OCI-LY7 (cell line): ENCODE results near the gene TNFAIP8. TPM values are rescaled to one million over a fixed set of nuclear protein-coding genes. Genes with fewer than 3 reads are reported as not detected.

Experiments
- Bru-seq: library from RNA; stranded (reverse); fragments of 400-500 nt; gene quantifications from one replicate; lab custom pipeline; 2021; lab: Mats Ljungman, UMichigan
- BruChase-seq, 2 experiments: library from RNA; stranded (reverse); fragments of 400-500 nt; gene quantifications; one replicate each; lab custom pipeline; 2021; lab: Mats Ljungman, UMichigan
- BruUV-seq: library from RNA; stranded (reverse); fragments of 400-500 nt; replicated peaks from 2 replicates; lab custom pipeline; 2021; lab: Mats Ljungman, UMichigan
- CTCF ChIA-PET: fragments of 300-600 bp; sonication (Branson Sonifier 250); formaldehyde crosslinking; loops from one replicate; lab custom pipeline; 2022; ENCODE audit warnings: antibody characterized with exemption; ENCODE audit not compliant: unreplicated experiment; lab: Charles Lee
- POLR2A ChIA-PET: fragments of 300-600 bp; sonication (Branson Sonifier 250); formaldehyde crosslinking; loops from one replicate; lab custom pipeline; 2022; ENCODE audit warnings: antibody characterized with exemption; lab: Charles Lee
- DNase-seq: peaks from one replicate; pipeline ENCODE4 v3.0.0-alpha.2; 2015; ENCODE audit warnings: low spot score
- H2AFZ ChIP-seq: fragments of 200-600 bp; sonication (generic), shearing (Covaris generic); 2 replicates; pipeline ENCODE4 v1.6.1; 2014; ENCODE audit warnings: mild to moderate bottlenecking, antibody characterized with exemption, low read length, moderate library complexity
- H3K27ac ChIP-seq: fragments of 200-600 bp; sonication (generic); 2 replicates; pipeline ENCODE4 v1.5.1; 2014; ENCODE audit warnings: mixed run types, low read depth, mild to moderate bottlenecking, moderate library complexity, low read length, inconsistent platforms; ENCODE audit not compliant: poor library complexity, severe bottlenecking
- H3K36me3 ChIP-seq: fragments of 200-600 bp; sonication (generic); 2 replicates; pipeline ENCODE4 v1.6.1; 2014; ENCODE audit warnings: mild to moderate bottlenecking, antibody characterized with exemption, low read length, moderate library complexity, mixed read lengths; ENCODE audit not compliant: insufficient read depth
- H3K4me1 ChIP-seq: fragments of 200-600 bp; sonication (generic); 2 replicates; pipeline ENCODE4 v1.5.1; 2014; ENCODE audit warnings: mild to moderate bottlenecking, low read length; ENCODE audit not compliant: insufficient read depth, poor library complexity, severe bottlenecking
- H3K4me2 ChIP-seq: fragments of 200-600 bp; sonication (generic); 2 replicates; pipeline ENCODE4 v1.6.1; 2014; ENCODE audit warnings: mild to moderate bottlenecking, low read length
- H3K4me3 ChIP-seq: fragments of 200-600 bp; sonication (generic); 2 replicates; pipeline ENCODE4 v1.5.1; 2014; ENCODE audit warnings: mild to moderate bottlenecking, low read depth, low read length; ENCODE audit not compliant: poor library complexity, severe bottlenecking
- H3K79me2 ChIP-seq: fragments of 200-600 bp; sonication (generic); 2 replicates; pipeline ENCODE4 v1.6.1; 2016; ENCODE audit warnings: low read depth, mild to moderate bottlenecking, low read length, moderate library complexity, mixed read lengths; ENCODE audit not compliant: insufficient read depth
- H3K9me2 ChIP-seq: fragments of 200-600 bp; sonication (generic); 2 replicates; pipeline ENCODE4 v1.6.1; 2016; ENCODE audit warnings: mild to moderate bottlenecking, low read length, mixed read lengths; ENCODE audit not compliant: insufficient read depth
- H3K9me3 ChIP-seq: fragments of 200-600 bp; sonication (generic); 2 replicates; pipeline ENCODE4 v1.6.1; 2014; ENCODE audit warnings: mild to moderate bottlenecking, mixed run types, low read length, mixed read lengths
- H4K20me1 ChIP-seq: fragments of 200-600 bp; sonication (generic); 2 replicates; pipeline ENCODE4 v1.6.1; 2014; ENCODE audit warnings: mild to moderate bottlenecking, antibody characterized with exemption, low read length, moderate library complexity, mixed read lengths; ENCODE audit not compliant: insufficient read depth
- EZH2phosphoT487 ChIP-seq: fragments of 200-600 bp; sonication (generic); IDR thresholded peaks from 2 replicates; pipeline ENCODE4 v1.6.1; 2018; ENCODE audit warnings: low read depth, borderline replicate concordance, mild to moderate bottlenecking, mixed run types, antibody characterized with exemption, low read length, moderate library complexity, mixed read lengths
- intact Hi-C: fragments of 100-400 bp; cut with micrococcal nuclease; formaldehyde crosslinking; loops from one replicate; pipeline ENCODE4 v1.10.0; 2022; ENCODE audit not compliant: unreplicated experiment
- long read RNA-seq: library from polyadenylated mRNA; stranded (forward); transcript quantifications from one replicate; pipeline ENCODE4 v2.0.0, GENCODE V29; 2022
- total RNA-seq, 2 experiments: library from RNA; depleted of rRNA in 1 of 2; stranded (reverse); fragments of >200 nt in 1 of 2; shearing (Covaris generic) in 1 of 2; gene quantifications; 2 replicates each; pipeline ENCODE4 v1.2.3, GENCODE V29; 2014 to 2022
- TF ChIP-seq, protein P1 (sequence below): fragments of 200-600 bp; sonication (generic); conservative IDR thresholded peaks from 2 replicates; pipeline ENCODE4 v1.5.1; 2014; ENCODE audit warnings: mild to moderate bottlenecking, antibody characterized with exemption, low read length, moderate library complexity, mixed read lengths

Gene TNFAIP8
- total RNA-seq (2014; rRNA removed; shearing (Covaris generic)) (92.9 and 95.1 TPM in 2 replicates), total RNA-seq (2022) (75.4 and 94.5 TPM in 2 replicates), Bru-seq, nascent RNA (percentile 95 among the genes with signal in this experiment), BruChase-seq, experiment 1, labeled RNA remaining after a 6-hour chase (percentile 93 among the genes with signal in this experiment), BruChase-seq, experiment 2, labeled RNA remaining after a 2-hour chase (percentile 88 among the genes with signal in this experiment)
- long read RNA-seq, full-length matches to known transcripts, result 88 of 112 reads
- long read RNA-seq, partial matches to known transcripts, result 10 of 112 reads
- long read RNA-seq, other reads (novel, unspliced or antisense), result 14 of 112 reads

DNA sequence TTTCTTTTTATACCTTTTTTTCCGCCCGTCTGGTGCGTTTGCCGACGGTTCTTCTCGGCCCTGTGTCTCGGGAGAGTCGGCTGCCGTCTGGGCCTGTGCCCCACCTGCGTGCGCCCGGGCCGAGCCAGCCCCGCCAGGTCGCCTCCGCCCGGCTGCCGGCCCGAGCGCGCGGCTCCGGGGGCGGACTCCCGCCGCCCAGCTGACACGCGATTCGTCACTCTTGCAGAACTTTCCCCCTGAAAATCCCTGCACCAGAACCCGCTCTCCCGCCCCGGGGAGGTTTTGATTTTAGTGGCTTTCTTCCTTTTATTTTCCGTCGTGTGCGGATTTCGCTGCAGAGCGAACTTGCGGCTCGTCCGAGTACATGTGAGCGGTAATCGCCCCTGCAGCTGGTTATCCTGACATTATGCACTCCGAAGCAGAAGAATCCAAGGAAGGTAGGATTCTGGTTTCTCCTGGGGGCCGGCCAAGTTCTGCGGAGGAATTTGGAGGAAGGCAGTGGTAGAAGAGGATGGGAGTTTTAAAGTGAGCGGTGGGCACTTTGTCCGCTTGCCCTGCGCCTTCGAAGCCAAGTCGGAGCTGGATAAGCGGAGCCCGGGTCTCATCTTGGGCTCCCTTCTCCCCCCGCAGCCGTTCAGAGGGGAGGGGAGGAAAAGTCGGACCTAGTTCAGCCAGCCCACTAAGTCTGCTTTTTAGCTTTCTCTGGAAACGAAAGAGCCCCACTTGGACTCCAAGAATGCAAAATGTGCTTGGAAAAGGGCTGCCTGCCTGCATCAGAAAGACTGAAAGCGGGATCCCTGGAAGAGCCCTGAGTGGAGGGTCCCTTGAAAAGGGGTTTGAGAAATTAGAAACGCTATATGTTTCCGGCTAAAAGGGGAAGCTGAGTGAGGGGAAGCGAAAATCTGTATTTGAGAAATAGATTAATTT, at the start of gene TNFAIP8:
Gene TNFAIP8, plus strand, starts transcription at position 335 of the 927 bp plus-strand sequence. Its CDS starts 72 bp downstream, at position 407.
- Histone ChIP-seq H3K27ac (peak within 1 kb of the TSS; percentile 91), H3K9me3 (no peaks in the 10 kb centered on the region), H3K79me2 (peaks cover 97% of the 10 kb centered on the region), H3K4me1 (peaks cover 91% of the 10 kb centered on the region), H2AFZ (no peak within 1 kb of the TSS), H3K4me3 (peak within 1 kb of the TSS; percentile 73), H3K4me2 (peak within 1 kb of the TSS; percentile 96), H3K36me3 (peaks cover 6% of the 10 kb centered on the region; the same call in 1 of the 2 replicates), H4K20me1 (peaks cover 47% of the 10 kb centered on the region), H3K9me2 (no peaks in the 10 kb centered on the region)
- TF ChIP-seq, protein P1, sequence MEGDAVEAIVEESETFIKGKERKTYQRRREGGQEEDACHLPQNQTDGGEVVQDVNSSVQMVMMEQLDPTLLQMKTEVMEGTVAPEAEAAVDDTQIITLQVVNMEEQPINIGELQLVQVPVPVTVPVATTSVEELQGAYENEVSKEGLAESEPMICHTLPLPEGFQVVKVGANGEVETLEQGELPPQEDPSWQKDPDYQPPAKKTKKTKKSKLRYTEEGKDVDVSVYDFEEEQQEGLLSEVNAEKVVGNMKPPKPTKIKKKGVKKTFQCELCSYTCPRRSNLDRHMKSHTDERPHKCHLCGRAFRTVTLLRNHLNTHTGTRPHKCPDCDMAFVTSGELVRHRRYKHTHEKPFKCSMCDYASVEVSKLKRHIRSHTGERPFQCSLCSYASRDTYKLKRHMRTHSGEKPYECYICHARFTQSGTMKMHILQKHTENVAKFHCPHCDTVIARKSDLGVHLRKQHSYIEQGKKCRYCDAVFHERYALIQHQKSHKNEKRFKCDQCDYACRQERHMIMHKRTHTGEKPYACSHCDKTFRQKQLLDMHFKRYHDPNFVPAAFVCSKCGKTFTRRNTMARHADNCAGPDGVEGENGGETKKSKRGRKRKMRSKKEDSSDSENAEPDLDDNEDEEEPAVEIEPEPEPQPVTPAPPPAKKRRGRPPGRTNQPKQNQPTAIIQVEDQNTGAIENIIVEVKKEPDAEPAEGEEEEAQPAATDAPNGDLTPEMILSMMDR, result no peak
- TF ChIP-seq EZH2phosphoT487, result no peak
- ChIA-PET POLR2A (interaction anchor here (0.8 to 30.8 kb wide), 13 partner anchors 10 to 334 kb away, joined by 3 to 538 read pairs (median 6); no protein-coding TSS in a partner anchor), CTCF (interaction anchor here (1.3 kb wide), 1 partner anchor 11 kb away, joined by 5 read pairs; no protein-coding TSS in a partner anchor)
- intact Hi-C loops, result no loop called here
- BruUV-seq, result no TSS peak
- DNase-seq, result peak; percentile 69

DNA sequence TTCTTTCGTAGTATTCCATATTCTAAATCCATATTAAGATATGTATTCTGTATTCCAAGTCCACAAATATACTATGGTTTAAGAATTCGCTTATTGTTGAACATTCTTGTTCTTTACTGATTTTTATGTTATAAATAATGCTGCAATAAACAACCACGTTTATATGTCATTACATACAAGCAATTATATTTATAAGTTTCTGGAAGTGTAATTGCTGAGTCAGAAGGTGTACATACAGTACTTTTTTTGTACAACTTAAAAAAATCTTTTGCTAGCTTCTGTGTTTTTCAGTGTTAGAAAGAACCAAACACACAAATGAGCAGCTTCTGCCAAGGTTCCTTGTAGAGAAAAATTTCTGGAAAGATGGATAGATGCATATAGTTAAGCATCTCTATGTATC, 48.6 kb upstream of the TNFAIP8 start:
- peaks cover 44% of the 10 kb centered on the region; the same call in 1 of the 2 replicates for H3K79me2 ChIP-seq
- intact Hi-C loops, result loop anchor here (10.0 kb wide), 1 partner anchor 282 kb away; no protein-coding TSS in a partner anchor
- H3K9me3 ChIP-seq, result no peaks in the 10 kb centered on the region
- TF ChIP-seq, protein P1, result no peak
- no peak for TF ChIP-seq EZH2phosphoT487
- no peaks in the 10 kb centered on the region for H4K20me1 ChIP-seq
- no peaks in the 10 kb centered on the region for H3K9me2 ChIP-seq
- no peak overlapping the region for H2AFZ ChIP-seq
- DNase-seq, result no peak
- peaks cover 96% of the 10 kb centered on the region for H3K4me1 ChIP-seq
- no peaks in the 10 kb centered on the region; the same call in 1 of the 2 replicates for H3K36me3 ChIP-seq
- BruUV-seq, result no TSS peak
- POLR2A ChIA-PET, result interaction anchor here (1.1 to 17.9 kb wide), 4 partner anchors 20 to 94 kb away, joined by 3 to 286 read pairs (median 6); no protein-coding TSS in a partner anchor
- CTCF ChIA-PET, result interaction anchor here (1.0 to 1.1 kb wide), 2 partner anchors 31 to 39 kb away, joined by 3 to 6 read pairs; no protein-coding TSS in a partner anchor
- peak overlapping the region; percentile 95 for H3K27ac ChIP-seq
- peak overlapping the region; percentile 77 for H3K4me2 ChIP-seq
- peak overlapping the region; percentile 54 for H3K4me3 ChIP-seq
